Stimulated activated naive CD8-positive, alpha-beta T cell treated with anti-CD3 and anti-CD28 coated beads, Interleukin-15, amount 100 ng/mL, for 72 hours (primary cell): Measurements from ENCODE around the gene COBL.

Experiments
- ATAC-seq: fragments of 150-1000 bp; cut with Tn5 transposase; 2 replicates; pipeline ENCODE4 v1.10.0; 2021; ENCODE audit warnings: mild to moderate bottlenecking, moderate library complexity
- DNase-seq, 2 donors: peaks; one replicate each; pipeline ENCODE4 v3.0.0; 2021 to 2022
- H3K27ac Mint-ChIP-seq, 2 donors: one replicate each; pipeline ENCODE4 v1.8.0; 2022; ENCODE audit warnings: mild to moderate bottlenecking in 2 of 2, mixed read lengths in 2 of 2, moderate library complexity in 2 of 2
- H3K27me3 Mint-ChIP-seq: one replicate; pipeline ENCODE4 v1.8.0; 2022; ENCODE audit warnings: mixed read lengths
- H3K4me1 Mint-ChIP-seq: one replicate; pipeline ENCODE4 v1.8.0; 2022; ENCODE audit warnings: mild to moderate bottlenecking, mixed read lengths
- H3K4me3 Mint-ChIP-seq, 2 donors: one replicate each; pipeline ENCODE4 v1.8.0; 2022; ENCODE audit warnings: mild to moderate bottlenecking in 2 of 2, mixed read lengths in 2 of 2, moderate library complexity in 1 of 2
- H3K9me3 Mint-ChIP-seq, 2 donors: one replicate each; pipeline ENCODE4 v1.8.0; 2022; ENCODE audit warnings: mixed read lengths in 2 of 2

COBL gene, protein sequence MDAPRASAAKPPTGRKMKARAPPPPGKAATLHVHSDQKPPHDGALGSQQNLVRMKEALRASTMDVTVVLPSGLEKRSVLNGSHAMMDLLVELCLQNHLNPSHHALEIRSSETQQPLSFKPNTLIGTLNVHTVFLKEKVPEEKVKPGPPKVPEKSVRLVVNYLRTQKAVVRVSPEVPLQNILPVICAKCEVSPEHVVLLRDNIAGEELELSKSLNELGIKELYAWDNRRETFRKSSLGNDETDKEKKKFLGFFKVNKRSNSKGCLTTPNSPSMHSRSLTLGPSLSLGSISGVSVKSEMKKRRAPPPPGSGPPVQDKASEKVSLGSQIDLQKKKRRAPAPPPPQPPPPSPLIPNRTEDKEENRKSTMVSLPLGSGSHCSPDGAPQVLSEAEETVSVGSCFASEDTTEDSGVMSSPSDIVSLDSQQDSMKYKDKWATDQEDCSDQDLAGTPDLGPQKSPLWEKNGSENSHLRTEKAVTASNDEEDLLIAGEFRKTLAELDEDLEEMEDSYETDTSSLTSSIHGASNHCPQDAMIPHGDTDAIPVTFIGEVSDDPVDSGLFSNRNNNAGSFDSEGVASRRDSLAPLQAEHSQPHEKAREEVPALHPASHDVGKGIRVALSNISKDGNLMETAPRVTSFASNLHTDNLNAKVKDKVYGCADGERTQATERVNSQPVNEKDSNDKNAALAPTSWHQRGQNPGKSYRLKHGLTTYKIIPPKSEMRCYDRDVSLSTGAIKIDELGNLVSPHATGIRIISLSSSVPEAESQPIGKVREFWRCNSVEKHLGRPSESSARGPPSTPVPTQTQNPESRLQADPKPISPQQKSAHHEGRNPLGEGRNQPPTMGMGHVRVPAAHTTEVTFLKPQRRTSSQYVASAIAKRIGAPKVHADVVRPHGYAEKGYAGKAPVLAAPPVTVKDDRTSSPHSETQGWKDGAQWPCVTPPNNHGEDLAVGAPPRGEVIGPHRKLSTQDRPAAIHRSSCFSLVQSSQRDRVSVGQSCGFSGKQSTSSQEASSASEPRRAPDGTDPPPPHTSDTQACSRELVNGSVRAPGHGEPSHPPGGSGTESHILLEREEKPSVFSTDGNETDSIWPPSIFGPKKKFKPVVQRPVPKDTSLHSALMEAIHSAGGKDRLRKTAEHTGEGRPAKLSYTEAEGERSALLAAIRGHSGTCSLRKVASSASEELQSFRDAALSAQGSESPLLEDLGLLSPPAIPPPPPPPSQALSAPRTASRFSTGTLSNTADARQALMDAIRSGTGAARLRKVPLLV

DNA sequence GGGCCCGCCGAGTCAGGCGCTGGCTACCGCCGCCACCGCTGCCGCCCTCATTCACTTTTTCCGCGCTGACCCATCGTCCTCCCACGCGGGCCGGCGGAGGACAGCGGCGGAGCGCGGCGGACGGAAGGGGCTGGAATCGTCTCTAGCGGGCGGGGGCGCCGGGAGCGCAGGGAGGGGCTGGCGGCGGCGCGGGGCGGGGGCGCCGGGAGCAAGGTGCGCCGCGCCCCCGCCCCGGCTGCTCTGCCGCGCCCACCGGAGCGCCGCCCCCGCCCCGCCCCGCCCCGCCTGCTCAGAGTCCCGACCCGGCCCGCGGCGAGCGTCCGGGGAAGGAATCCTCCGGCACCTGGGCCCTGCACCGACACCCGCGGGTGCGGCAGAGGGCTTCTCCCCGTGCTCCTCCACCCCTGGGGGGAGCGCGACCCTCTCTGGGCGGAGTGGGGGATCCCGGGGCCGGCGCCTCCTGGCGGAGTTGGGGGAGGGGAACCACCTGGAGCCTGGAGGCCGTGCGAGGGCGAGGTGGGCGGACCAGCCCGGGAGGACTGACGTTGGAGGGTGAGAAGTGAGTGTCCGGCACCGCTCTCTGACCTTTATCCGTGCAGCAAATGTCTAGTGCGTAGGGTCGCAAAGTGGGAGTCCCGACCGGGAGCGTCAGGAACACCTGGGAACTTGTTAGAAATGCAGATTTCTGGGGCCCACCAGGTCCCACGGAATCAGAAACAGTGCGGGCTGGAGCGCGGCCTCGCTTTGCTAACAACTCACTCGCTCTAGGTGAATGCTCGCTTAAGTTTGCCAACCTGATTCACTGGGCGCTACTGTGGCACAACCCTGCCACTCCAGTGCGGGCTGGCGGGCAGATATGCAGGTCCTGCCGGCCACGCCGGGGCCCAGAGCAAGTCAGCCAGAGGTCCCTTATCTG, at the start of gene COBL:
Gene COBL (minus strand): TSS at position 144 of the 916 bp plus-strand sequence. CDS start 176 bp downstream, outside the sequence.
- ATAC-seq (peak; percentile 24), DNase-seq (no peak)
- Mint-ChIP-seq H3K27ac (no peak within 1 kb of the TSS), H3K9me3 (no peaks in the 10 kb centered on the region), H3K4me3 (peak within 1 kb of the TSS; percentile 39 to 64), H3K27me3 (peaks cover 65% of the 10 kb centered on the region), H3K4me1 (peaks cover 14% of the 10 kb centered on the region)

DNA sequence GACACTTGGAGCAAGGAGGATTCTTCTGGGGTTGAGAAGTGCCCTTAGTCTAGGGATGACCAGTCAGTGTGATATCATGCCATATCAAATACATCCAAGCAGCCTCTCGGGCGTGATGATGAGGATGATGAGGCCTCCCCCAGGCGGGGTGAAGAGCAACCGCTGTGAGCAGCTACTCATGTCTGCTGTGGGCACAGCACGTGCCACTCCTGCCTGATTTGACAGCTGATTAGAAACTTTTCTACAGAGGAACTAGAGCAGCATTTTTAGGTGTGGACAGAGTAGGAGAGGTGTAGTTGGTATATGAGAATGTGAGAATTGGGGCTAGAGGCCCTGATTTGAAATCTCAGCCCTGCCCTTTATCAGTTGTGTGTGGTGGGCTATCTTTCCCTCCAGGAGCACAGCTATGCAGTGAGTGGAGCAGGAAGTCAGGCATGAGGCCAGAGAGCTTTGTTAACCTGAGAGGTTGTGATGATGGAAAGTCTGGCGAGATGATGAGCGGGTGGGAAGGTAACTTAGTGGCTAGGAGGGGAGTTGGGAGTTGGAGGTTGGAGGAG, 49.6 kb upstream of the COBL start:
- ATAC-seq: no peak
- no peaks in the 10 kb centered on the region for H3K27me3 Mint-ChIP-seq
- DNase-seq: no peak
- no peak overlapping the region for H3K4me3 Mint-ChIP-seq
- peaks cover 9 to 12% of the 10 kb centered on the region in 2 donors for H3K9me3 Mint-ChIP-seq
- no peak overlapping the region for H3K27ac Mint-ChIP-seq
- no peaks in the 10 kb centered on the region for H3K4me1 Mint-ChIP-seq

DNA sequence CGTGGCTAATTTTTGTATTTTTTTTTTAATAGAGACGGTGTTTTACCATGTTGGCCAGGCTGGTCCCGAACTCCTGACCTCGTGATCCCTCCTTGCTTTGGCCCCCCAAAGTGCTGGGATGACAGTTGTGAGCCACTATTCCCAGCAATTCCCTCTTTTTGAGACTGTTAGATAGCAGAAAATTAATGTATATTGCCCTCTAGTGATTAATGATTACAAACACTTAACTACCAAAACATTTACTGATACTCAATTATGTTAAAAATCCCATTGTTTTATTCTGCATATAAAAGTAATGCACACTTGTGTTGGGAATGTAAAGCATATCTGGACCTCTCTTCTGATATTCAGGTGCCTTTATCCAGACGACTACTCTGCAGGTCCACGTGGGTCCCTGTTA, 41.2 kb upstream of the COBL start:
- DNase-seq (no peak), ATAC-seq (no peak)
- Mint-ChIP-seq H3K4me3 (no peak overlapping the region), H3K27ac (peak overlapping the region in 1 of 2 donors; percentile 5), H3K27me3 (no peaks in the 10 kb centered on the region), H3K4me1 (peaks cover 5% of the 10 kb centered on the region), H3K9me3 (peaks cover 8 to 10% of the 10 kb centered on the region in 2 donors)

DNA sequence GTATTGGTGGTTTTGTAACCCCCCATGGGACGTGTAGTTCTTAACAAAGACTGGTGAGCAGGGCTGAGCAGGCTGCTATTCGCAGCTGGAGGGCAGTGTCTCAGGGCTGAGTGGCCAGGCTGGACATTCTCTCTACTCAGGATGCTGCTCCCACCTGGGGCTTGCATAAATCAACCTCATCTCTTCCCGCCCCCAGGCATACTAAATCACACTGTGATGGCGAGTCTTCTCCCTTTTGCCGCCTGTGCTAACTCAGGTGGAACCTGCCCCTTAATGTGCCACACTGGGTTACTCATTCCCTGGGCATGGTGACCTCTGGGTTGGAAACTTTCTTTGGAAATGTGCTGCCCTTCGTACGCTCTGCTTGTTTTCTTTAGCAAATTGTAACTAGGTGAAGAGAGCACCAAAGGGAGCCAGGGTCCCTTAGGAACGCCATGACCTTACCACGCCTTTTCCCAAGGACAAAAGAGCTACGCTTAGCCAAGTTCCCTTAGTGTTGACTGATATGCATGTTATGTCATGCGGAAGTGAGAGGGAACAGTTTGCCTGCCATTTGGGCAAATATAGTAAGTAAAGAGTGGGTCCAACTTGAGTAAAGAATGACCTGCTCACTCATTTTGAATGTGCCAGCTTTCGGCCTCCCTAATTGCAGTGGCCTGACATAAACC, 40.4 kb upstream of the COBL start:
- Mint-ChIP-seq H3K27me3 (no peaks in the 10 kb centered on the region), H3K9me3 (peaks cover 0 to 1% of the 10 kb centered on the region in 2 donors), H3K4me1 (peaks cover 5% of the 10 kb centered on the region), H3K27ac (no peak overlapping the region), H3K4me3 (no peak overlapping the region)
- DNase-seq (no peak), ATAC-seq (no peak)

DNA sequence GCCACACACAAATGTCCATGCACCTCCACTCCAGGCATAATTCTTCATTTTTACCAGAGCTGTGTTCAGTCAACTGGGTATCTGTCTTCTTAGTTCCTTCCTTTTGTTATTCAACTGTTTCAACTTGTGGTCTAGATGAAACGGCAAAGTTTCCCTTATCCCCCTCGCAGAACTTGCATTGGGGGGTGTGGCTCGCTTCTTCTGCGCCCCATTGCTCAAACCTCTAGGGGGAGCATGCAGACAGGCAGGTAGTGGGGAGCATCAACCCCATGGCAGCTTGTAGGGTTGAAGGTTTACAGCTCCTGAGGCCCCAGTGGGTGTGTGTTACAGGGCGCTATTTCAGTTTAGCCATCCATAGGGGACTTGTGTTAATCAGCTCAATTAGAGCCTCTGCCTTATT, 38.3 kb upstream of the COBL start:
- ATAC-seq: no peak
- H3K27me3 Mint-ChIP-seq: no peaks in the 10 kb centered on the region
- H3K4me1 Mint-ChIP-seq: peaks cover 5% of the 10 kb centered on the region
- DNase-seq: no peak
- no peaks in the 10 kb centered on the region for H3K9me3 Mint-ChIP-seq
- H3K27ac Mint-ChIP-seq: no peak overlapping the region
- no peak overlapping the region for H3K4me3 Mint-ChIP-seq

DNA sequence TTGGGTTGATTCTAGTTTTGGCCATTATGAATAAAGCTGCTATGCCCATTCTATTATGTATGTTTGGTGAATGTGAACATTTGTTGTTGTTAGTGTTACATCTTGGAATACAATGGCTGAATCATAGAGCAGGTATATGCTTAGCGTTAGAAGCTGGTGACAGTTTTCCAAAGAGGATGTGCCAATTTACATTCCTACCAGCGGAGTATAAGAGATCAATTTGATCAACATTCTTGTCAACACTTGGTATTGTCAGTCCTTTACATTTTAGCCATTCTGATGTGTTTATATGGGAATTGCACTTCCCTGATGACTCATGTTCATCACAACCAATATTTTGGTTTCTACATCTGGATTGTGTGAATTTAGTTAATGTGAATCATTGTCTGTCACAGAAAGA, 37.8 kb upstream of the COBL start:
- H3K27me3 Mint-ChIP-seq: no peaks in the 10 kb centered on the region
- no peak overlapping the region for H3K4me3 Mint-ChIP-seq
- no peaks in the 10 kb centered on the region for H3K9me3 Mint-ChIP-seq
- ATAC-seq (no peak), DNase-seq (no peak)
- H3K27ac Mint-ChIP-seq: no peak overlapping the region
- peaks cover 5% of the 10 kb centered on the region for H3K4me1 Mint-ChIP-seq

DNA sequence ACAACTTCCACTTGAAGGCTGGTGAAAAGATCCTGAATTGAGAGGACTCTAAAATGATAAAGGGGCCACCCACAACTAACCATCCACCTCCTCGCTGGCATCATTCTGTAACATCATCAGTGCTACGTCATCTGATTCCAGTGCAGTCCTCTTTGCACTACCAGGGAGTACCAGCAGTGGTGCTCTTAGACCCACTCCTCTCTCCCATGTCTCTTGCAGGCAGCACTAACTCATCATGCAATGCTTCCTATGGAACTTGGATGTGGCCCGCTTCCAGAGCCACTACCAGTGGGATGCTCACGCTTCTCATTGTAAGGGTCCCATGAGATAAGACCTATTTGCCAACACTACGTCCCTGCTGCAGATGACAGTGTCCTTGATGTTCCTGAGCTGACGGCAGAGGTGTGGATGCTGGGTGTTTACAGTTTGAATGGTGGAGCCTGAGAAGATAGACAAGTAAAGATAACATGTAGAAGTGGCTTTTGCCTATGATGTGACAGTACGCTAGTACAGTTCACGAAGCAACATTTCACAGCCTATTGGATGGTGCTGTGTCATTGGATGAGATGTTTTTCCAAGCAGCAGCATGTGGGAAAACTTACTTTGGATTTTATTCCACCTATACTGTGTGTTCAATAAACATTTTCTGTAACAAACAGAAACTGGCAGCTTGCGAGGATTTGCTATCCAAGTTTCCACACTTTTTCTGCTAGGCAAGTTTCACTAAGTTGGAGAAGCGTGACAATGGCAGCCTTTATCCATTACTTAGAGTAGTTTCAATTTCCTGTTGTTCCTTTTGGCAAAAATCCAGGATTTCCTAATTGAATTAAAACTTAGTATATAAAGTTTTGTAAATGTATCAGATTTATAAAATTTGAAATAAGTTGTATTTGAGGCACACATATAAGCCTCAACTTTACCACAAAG, 35.8 kb upstream of the COBL start:
- Mint-ChIP-seq H3K27me3 (no peaks in the 10 kb centered on the region), H3K9me3 (no peaks in the 10 kb centered on the region), H3K27ac (no peak overlapping the region), H3K4me1 (peaks cover 5% of the 10 kb centered on the region), H3K4me3 (no peak overlapping the region)
- ATAC-seq (no peak), DNase-seq (no peak)

DNA sequence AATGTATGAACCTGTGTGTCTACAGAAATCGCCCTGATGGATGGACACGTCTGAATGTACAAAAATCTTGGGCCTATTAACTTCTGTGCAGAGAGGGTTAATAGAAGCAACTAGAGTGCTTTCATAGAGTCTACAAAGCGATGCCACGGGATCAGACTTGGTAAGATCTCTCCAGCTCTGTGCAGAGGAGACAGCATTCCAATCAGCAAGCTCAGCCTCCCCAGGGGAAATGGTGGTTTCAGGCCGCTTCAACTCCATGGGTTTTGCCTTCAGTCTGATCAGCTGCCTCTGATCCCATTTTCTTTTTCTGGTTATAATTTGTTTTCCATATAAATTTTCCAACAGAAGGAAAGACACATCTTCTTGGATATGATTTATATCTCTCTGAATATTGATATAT, 35.1 kb upstream of the COBL start:
- H3K27ac Mint-ChIP-seq: no peak overlapping the region
- H3K27me3 Mint-ChIP-seq: no peaks in the 10 kb centered on the region
- no peak for DNase-seq
- no peaks in the 10 kb centered on the region for H3K9me3 Mint-ChIP-seq
- H3K4me3 Mint-ChIP-seq: no peak overlapping the region
- no peak for ATAC-seq
- peaks cover 5% of the 10 kb centered on the region for H3K4me1 Mint-ChIP-seq

DNA sequence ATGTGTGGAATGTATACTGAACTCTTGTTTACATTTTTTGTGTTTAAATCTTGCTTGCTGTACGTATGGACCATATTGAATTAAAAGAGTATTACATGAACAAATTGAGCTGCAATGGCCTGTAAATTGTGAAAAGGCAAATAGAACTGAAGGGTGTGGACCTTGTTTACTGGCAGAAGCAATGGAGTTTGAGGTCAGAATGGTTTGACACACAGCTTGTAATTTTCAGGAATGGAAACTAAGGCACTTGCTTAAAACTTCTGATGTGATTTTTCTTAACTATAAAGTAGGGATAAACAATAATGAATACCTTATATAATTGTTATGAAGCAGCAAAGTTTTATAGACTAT, 33.9 kb upstream of the COBL start:
- DNase-seq (no peak), ATAC-seq (no peak)
- Mint-ChIP-seq H3K27me3 (no peaks in the 10 kb centered on the region), H3K4me3 (no peak overlapping the region), H3K4me1 (peaks cover 5% of the 10 kb centered on the region), H3K27ac (no peak overlapping the region), H3K9me3 (no peaks in the 10 kb centered on the region)

DNA sequence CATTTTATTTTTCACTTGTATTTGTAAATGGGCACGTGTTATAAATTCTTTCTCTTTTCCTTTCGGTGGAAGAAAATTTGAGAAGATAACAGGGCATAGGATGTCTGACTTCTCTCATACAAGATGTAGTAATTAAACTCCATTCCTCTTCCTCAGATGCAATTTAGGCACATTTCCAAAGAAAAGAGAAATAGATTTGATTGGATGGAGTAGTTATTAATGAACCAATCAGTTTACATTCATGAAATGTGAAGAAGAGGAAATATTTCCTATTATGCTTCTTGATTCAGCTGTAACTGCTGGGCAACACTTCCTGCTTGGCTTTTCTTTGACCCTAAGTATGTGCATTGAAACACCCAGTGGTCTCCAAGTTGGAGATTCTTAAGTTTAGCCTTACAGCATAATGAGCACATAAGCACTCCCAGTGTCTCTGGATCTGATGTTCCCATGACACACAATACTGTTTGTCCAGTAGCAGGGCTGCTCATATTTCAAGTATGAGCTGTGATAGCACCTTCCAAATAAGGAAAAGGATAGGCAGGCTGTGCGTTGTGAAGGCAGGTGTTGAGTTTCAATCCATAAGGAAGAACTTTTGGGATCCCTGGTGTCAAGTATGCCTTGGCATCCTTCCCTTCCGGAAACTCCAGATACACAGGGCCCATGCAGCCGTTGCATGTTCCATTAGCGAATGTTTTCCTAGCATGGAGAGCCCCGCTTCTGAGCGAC, 33.4 kb upstream of the COBL start:
- no peak for ATAC-seq
- peaks cover 4% of the 10 kb centered on the region for H3K4me1 Mint-ChIP-seq
- no peaks in the 10 kb centered on the region for H3K27me3 Mint-ChIP-seq
- no peaks in the 10 kb centered on the region for H3K9me3 Mint-ChIP-seq
- no peak for DNase-seq
- H3K4me3 Mint-ChIP-seq: no peak overlapping the region
- no peak overlapping the region for H3K27ac Mint-ChIP-seq

DNA sequence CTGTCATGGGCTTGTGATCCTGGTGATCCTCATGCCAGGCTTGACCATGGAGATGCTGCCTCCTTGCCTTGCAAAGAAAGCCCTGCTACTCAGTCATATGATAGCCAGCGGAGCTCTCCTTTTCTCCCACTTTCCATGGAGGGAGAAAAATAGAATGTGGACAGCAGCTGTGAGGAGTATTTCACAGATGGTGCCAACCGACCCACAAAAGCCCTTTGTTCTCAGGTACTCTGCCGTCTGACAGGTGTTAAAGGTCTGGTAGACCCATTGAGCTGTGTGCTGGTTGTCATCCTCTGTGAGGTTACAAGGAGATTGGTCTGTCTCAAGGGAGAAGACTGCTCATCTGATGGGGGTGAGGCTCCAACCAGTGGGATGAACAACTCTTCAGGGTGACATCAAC, 29.5 kb upstream of the COBL start:
- no peaks in the 10 kb centered on the region for H3K4me1 Mint-ChIP-seq
- H3K4me3 Mint-ChIP-seq: no peak overlapping the region
- no peaks in the 10 kb centered on the region for H3K9me3 Mint-ChIP-seq
- no peak overlapping the region for H3K27ac Mint-ChIP-seq
- DNase-seq (no peak), ATAC-seq (no peak)
- peaks cover 14% of the 10 kb centered on the region for H3K27me3 Mint-ChIP-seq

DNA sequence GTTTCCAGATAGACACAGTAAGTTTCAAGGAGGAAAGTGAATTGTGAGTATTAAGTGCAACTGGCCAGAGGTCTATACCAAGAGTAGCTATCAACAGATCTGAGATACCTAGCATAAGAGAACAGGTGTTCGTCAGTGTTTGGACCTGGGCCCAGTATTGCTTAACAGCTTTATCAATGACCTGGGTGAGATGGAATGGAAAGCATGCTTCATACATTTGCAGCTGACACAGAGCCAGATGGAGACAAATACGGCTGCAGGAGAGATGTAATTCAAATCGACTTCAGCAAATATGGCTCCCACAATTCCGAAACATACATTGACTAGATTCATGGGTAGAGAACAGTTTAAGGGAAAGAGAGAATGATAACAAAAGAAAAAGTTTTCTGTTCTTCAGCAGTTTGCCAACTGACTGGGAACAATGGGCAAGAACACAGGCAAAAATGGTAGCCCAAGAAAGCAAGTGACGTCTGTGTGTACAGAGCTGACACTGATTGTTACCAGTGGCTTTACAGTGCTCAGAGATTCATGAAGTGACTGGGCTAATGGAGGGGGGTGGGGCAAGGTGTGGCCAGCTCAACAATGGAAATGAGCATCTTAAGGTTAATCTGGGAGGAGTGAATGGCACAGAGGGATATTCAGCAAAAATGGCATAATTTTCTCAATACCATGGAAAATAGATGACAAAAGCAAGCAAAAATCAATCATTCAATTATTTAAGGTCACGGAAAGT, 28.0 kb upstream of the COBL start:
- H3K9me3 Mint-ChIP-seq: no peaks in the 10 kb centered on the region
- DNase-seq (no peak), ATAC-seq (no peak)
- H3K4me1 Mint-ChIP-seq: no peaks in the 10 kb centered on the region
- H3K27me3 Mint-ChIP-seq: peaks cover 14% of the 10 kb centered on the region
- H3K27ac Mint-ChIP-seq: no peak overlapping the region
- no peak overlapping the region for H3K4me3 Mint-ChIP-seq
